Mucosa of descending colon (tissue), 3 donors: ENCODE data around the gene HSD11B2. TPM values are rescaled to one million over a fixed set of nuclear protein-coding genes. Genes with fewer than 3 reads are reported as not detected.

Experiments used
- ATAC-seq: fragments of 200-7000 bp; cut with Tn5 transposase; one replicate; pipeline ENCODE4 v1.9.1; 2020; ENCODE audit warnings: mild to moderate bottlenecking, moderate library complexity
- DNase-seq, 3 donors: peaks; one replicate each; pipeline ENCODE4 v3.0.0-alpha.2; 2020
- H3K36me3 ChIP-seq: fragments of 200-600 bp; one replicate; pipeline ENCODE4 v1.8.0; 2021; ENCODE audit warnings: low read depth, mild to moderate bottlenecking
- H3K4me1 ChIP-seq: fragments of 200-600 bp; one replicate; pipeline ENCODE4 v1.8.0; 2021; ENCODE audit warnings: low read depth, mild to moderate bottlenecking
- H3K4me3 ChIP-seq: fragments of 200-600 bp; one replicate; pipeline ENCODE4 v1.8.0; 2021; ENCODE audit warnings: mild to moderate bottlenecking
- H3K9me3 ChIP-seq: fragments of 200-600 bp; one replicate; pipeline ENCODE4 v1.8.0; 2021; ENCODE audit warnings: mild to moderate bottlenecking
- CTCF ChIP-seq: fragments of 200-600 bp; IDR thresholded peaks from one replicate; pipeline ENCODE4 v1.8.0; 2022; ENCODE audit warnings: antibody characterized with exemption, mild to moderate bottlenecking
- intact Hi-C, 2 donors: fragments of 100-400 bp; cut with DNase I in 1 of 2; cut with micrococcal nuclease in 1 of 2; formaldehyde crosslinking; loops; one replicate each; pipeline versions ENCODE4 v1.11.0 to v1.11.1; 2022; cut with DNase I, micrococcal nuclease
- total RNA-seq, 3 donors: library from RNA; stranded (reverse); fragmentation: NEBNext Ultra II Directional in 2 of 3; extraction: Animal tissue kit (Norgen Biotek cat#: 25700) in 2 of 3; gene quantifications; one replicate each; pipeline versions ENCODE4 v1.2.1 to v1.2.4, GENCODE V29; 2021 to 2023
- donor health status: DM: no; HTN: no; CAD: no; lungs with moderate emphysema.
- donor health status: DM: no; HTN: no; CAD: no.
- donor health status: DM: no; HTN: yes; CAD: no.

Gene HSD11B2
- total RNA-seq, 3 donors from 2014 or later = 322 to 765 (median 646) TPM

- Histone ChIP-seq H3K36me3 (no peaks in the 10 kb centered on the region), H3K4me3 (no peak overlapping the region), H3K9me3 (no peaks in the 10 kb centered on the region), H3K4me1 (peaks cover 40% of the 10 kb centered on the region)
- ATAC-seq (peak; percentile 10), DNase-seq (peak in 1 of 3 donors; percentile 51)
- no peak for TF ChIP-seq CTCF
- intact Hi-C loops = no loop called here
Measured at GRCh38 chr16:67395458-67396158, 35.3 kb upstream of the HSD11B2 start.

- ATAC-seq (peak; percentile 76), DNase-seq (peak; percentile 93 to 94 (median 93))
- intact Hi-C loops = no loop called here
- Histone ChIP-seq H3K36me3 (no peaks in the 10 kb centered on the region), H3K4me1 (peaks cover 40% of the 10 kb centered on the region), H3K9me3 (no peaks in the 10 kb centered on the region), H3K4me3 (no peak overlapping the region)
- no peak for TF ChIP-seq CTCF
Measured at GRCh38 chr16:67396159-67397035, 34.5 kb upstream of the HSD11B2 start.

DNA sequence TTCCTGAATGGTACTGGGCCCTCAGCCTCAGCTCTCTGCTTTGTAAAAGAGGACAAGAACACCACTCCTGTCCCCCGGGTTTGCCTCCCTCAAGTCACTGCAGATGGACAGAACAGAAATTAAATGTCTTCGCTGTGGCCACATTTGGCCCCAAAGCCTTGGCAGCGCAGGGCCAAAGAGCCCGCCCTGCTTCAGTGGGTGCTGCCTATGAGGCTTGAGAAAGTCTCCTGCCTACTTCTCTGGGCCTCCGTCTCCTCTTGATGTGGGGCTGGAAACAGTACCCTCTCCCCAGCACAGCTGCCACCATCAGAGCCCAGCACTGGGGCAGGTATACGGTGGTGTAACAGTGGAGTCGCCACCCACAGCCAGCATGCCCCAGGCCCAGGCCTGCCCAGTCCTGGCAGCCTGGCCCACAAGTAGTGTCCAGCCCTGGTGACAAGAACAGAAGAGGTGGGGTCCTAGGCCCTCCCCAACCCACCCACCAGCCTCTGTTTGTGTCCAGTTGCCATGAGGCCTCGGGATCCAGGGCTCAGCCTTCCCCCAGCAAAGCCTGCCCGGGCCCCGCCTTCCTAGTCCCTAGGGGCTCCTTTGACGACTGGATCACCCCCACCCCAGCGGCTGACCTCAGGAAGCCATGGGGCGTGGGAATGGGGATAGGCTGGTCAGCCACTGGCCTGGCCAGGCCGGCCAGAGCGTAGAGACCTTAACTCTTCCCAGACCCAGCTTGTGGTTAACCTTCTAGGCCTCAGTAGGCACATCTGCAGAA is 33.7 kb upstream of the HSD11B2 start:
- H3K4me1 ChIP-seq = peaks cover 40% of the 10 kb centered on the region
- intact Hi-C loops = no loop called here
- peak in 2 of 3 donors; percentile 42 to 64 for DNase-seq
- H3K9me3 ChIP-seq = no peaks in the 10 kb centered on the region
- TF ChIP-seq CTCF = no peak
- ATAC-seq = no peak
- H3K4me3 ChIP-seq = no peak overlapping the region
- no peaks in the 10 kb centered on the region for H3K36me3 ChIP-seq

DNA sequence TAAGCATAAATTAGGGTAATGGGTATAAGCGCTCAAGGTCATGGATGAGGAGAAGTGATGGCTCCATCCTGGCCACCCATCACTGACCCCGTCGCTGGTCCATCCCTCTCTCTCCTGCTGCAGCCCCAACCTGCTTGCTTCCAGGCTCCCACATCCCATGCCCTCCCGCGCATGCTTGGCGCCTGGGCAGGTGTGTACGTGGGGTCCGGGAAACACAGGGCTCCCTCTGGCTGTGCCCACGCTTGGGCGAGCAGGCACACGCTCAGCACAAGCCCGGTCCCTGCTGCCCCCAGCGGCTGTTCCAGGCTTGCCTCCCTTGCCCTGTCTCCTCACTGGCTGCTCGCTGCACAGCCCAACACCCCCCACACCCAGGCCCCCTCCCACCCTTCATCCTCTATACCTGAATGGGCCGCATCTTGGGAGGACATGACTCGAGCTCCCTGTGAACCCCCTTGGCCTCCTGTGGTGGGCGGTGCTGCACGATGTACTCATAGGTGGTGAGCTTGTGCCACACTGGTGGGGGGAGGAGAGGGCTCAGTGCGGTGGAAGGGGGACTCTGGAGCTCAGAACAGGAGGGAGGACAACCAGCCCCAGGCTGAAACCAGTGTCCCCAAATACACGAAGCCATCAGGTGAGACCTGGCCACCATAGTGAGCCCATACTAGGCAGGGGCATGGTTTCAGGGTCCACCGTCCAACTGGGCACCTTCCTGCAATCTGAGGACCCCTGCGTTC is 32.9 kb upstream of the HSD11B2 start:
- no peak for TF ChIP-seq CTCF
- intact Hi-C loops = no loop called here

More for the DNA sequence above, 32.9 kb upstream of the HSD11B2 start:
- Histone ChIP-seq H3K36me3 (no peaks in the 10 kb centered on the region), H3K9me3 (no peaks in the 10 kb centered on the region), H3K4me1 (peaks cover 35% of the 10 kb centered on the region), H3K4me3 (no peak overlapping the region)
- ATAC-seq (no peak), DNase-seq (no peak)
